GM20000 (cell line): ENCODE data around the gene ALOX5AP.

Experiments used
- DNase-seq: peaks from one replicate; pipeline ENCODE4 v3.0.0; 2012; ENCODE audit warnings: low spot score
- CTCF ChIP-seq: IDR thresholded peaks from 2 replicates; pipeline ENCODE4 v1.5.1; 2012; ENCODE audit warnings: mild to moderate bottlenecking, control low read depth; ENCODE audit errors: extremely low read depth, missing control alignments

Gene ALOX5AP

DNA sequence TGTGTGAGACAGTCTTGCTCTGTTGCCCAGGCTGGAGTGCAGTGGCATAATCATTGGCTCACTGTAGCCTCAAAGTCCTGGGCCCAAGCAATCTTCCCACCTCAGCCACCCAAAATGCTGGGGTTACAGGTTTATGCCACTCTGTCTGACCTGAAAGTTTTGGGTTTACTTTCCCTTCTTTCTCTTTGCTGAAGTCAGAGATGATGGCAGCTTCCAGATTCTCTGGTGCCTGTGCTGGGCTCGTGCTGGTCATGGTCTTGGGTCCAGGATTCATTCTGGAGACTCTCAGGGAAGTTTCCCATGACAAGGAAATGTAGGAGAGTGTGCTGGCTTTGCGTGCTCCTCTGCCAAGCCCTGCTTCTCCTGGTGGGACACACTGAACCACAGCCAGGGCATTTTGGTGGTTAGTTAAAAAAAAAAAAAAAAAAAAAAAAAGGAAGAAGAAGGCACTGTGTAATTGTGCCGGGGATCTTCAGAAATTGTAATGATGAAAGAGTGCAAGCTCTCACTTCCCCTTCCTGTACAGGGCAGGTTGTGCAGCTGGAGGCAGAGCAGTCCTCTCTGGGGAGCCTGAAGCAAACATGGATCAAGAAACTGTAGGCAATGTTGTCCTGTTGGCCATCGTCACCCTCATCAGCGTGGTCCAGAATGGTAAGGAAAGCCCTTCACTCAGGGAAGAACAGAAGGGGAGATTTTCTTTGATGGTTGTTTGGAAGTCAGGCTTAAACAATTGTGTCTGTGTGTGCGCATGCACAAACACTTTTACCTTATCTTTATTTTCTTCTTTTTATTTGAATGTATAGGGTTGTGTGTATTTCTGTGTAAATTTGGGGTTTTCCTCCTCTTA lies at the start of gene ALOX5AP:
ALOX5AP (plus strand) TSS at position 519 of the 847 bp plus-strand sequence; CDS start at position 582, 63 bp downstream.
- DNase-seq: peak; percentile 71
- no peak for TF ChIP-seq CTCF

DNA sequence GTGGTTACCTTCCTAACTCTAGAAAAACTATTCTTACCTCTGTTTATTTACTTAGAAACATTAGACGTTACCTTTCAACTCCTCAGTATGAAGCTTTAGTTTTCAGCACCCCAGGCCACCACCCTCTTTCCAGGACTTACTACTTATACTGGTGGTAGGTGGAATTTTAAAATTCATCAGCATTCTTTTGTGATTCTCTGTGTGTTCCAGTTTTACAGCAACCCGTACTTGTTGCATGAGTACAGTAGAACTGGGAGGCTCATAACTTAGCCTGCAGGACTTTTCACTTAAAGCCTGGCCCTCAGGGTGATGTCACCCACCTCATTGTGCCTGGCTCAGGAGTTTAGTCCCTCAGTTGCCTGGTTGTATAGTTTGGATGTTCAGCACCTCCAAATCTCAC lies 49.4 kb upstream of the ALOX5AP start:
- no peak for DNase-seq
- no peak for TF ChIP-seq CTCF

DNA sequence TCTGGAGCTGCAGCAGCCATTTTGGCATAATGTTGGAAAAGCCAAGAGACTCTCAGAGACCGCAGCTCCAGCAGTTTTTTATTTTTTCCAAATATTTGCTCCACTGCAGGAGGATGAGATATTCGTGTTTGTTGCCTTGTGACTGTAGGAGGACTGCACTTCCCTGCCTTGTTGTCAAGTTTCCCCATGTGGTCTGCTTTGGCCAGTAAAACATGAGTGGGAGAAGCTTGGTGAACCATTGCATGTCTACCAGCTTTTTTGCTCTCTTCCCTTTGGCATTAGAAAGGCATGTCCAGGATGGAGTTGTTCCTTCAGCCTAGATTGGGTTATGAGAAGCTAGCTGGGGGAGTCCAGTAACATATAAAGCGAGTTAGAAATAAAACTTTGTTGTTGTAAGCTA lies 47.7 kb upstream of the ALOX5AP start:
- TF ChIP-seq CTCF: no peak
- DNase-seq: no peak

- no peak for TF ChIP-seq CTCF
- DNase-seq: no peak
These were observed 45.6 kb upstream of the ALOX5AP start for GRCh38 chr13:30689752-30690151.

- no peak for TF ChIP-seq CTCF
- no peak for DNase-seq
These were observed 44.8 kb upstream of the ALOX5AP start for GRCh38 chr13:30690282-30691188.

DNA sequence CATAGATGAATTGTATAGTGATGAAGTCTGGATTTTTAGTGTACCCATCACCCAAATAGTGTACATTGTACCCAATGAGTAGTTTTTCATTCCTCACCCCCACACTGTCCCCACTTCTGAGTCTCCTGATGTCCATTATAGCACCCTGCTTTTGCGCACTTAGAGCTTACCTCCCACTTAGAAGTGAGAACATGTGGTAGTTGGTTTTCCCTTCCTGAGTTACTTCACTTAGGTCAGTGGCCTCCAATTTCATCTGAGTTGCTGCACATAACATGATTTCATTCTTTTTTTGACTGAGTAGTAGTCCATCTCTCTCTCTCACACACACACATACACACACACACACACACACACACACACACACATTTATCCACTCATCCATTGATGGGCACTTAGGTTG lies 43.2 kb upstream of the ALOX5AP start:
- no peak for TF ChIP-seq CTCF
- no peak for DNase-seq
